OCI-LY7 (cell line): ENCODE measurements around the gene WBP11. TPM values are rescaled to one million over a fixed set of nuclear protein-coding genes. Genes with fewer than 3 reads are reported as not detected.

ENCODE experiments used
- BruUV-seq: library from RNA; stranded (reverse); fragments of 400-500 nt; replicated peaks from 2 replicates; lab custom pipeline; 2021; lab: Mats Ljungman, UMichigan
- CTCF ChIA-PET: fragments of 300-600 bp; sonication (Branson Sonifier 250); formaldehyde crosslinking; loops from one replicate; lab custom pipeline; 2022; ENCODE audit warnings: antibody characterized with exemption; ENCODE audit not compliant: unreplicated experiment; lab: Charles Lee
- POLR2A ChIA-PET: fragments of 300-600 bp; sonication (Branson Sonifier 250); formaldehyde crosslinking; loops from one replicate; lab custom pipeline; 2022; ENCODE audit warnings: antibody characterized with exemption; lab: Charles Lee
- DNase-seq: peaks from one replicate; pipeline ENCODE4 v3.0.0-alpha.2; 2015; ENCODE audit warnings: low spot score
- H2AFZ ChIP-seq: fragments of 200-600 bp; sonication (generic), shearing (Covaris generic); 2 replicates; pipeline ENCODE4 v1.6.1; 2014; ENCODE audit warnings: mild to moderate bottlenecking, antibody characterized with exemption, low read length, moderate library complexity
- H3K27ac ChIP-seq: fragments of 200-600 bp; sonication (generic); 2 replicates; pipeline ENCODE4 v1.5.1; 2014; ENCODE audit warnings: mixed run types, low read depth, mild to moderate bottlenecking, moderate library complexity, low read length, inconsistent platforms; ENCODE audit not compliant: poor library complexity, severe bottlenecking
- H3K36me3 ChIP-seq: fragments of 200-600 bp; sonication (generic); 2 replicates; pipeline ENCODE4 v1.6.1; 2014; ENCODE audit warnings: mild to moderate bottlenecking, antibody characterized with exemption, low read length, moderate library complexity, mixed read lengths; ENCODE audit not compliant: insufficient read depth
- H3K4me1 ChIP-seq: fragments of 200-600 bp; sonication (generic); 2 replicates; pipeline ENCODE4 v1.5.1; 2014; ENCODE audit warnings: mild to moderate bottlenecking, low read length; ENCODE audit not compliant: insufficient read depth, poor library complexity, severe bottlenecking
- H3K4me2 ChIP-seq: fragments of 200-600 bp; sonication (generic); 2 replicates; pipeline ENCODE4 v1.6.1; 2014; ENCODE audit warnings: mild to moderate bottlenecking, low read length
- H3K4me3 ChIP-seq: fragments of 200-600 bp; sonication (generic); 2 replicates; pipeline ENCODE4 v1.5.1; 2014; ENCODE audit warnings: mild to moderate bottlenecking, low read depth, low read length; ENCODE audit not compliant: poor library complexity, severe bottlenecking
- H3K79me2 ChIP-seq: fragments of 200-600 bp; sonication (generic); 2 replicates; pipeline ENCODE4 v1.6.1; 2016; ENCODE audit warnings: low read depth, mild to moderate bottlenecking, low read length, moderate library complexity, mixed read lengths; ENCODE audit not compliant: insufficient read depth
- H3K9me2 ChIP-seq: fragments of 200-600 bp; sonication (generic); 2 replicates; pipeline ENCODE4 v1.6.1; 2016; ENCODE audit warnings: mild to moderate bottlenecking, low read length, mixed read lengths; ENCODE audit not compliant: insufficient read depth
- H3K9me3 ChIP-seq: fragments of 200-600 bp; sonication (generic); 2 replicates; pipeline ENCODE4 v1.6.1; 2014; ENCODE audit warnings: mild to moderate bottlenecking, mixed run types, low read length, mixed read lengths
- H4K20me1 ChIP-seq: fragments of 200-600 bp; sonication (generic); 2 replicates; pipeline ENCODE4 v1.6.1; 2014; ENCODE audit warnings: mild to moderate bottlenecking, antibody characterized with exemption, low read length, moderate library complexity, mixed read lengths; ENCODE audit not compliant: insufficient read depth
- CTCF ChIP-seq: fragments of 200-600 bp; sonication (generic); conservative IDR thresholded peaks from 2 replicates; pipeline ENCODE4 v1.5.1; 2014; ENCODE audit warnings: mild to moderate bottlenecking, antibody characterized with exemption, low read length, moderate library complexity, mixed read lengths
- EZH2phosphoT487 ChIP-seq: fragments of 200-600 bp; sonication (generic); IDR thresholded peaks from 2 replicates; pipeline ENCODE4 v1.6.1; 2018; ENCODE audit warnings: low read depth, borderline replicate concordance, mild to moderate bottlenecking, mixed run types, antibody characterized with exemption, low read length, moderate library complexity, mixed read lengths
- intact Hi-C: fragments of 100-400 bp; cut with micrococcal nuclease; formaldehyde crosslinking; loops from one replicate; pipeline ENCODE4 v1.10.0; 2022; ENCODE audit not compliant: unreplicated experiment
- total RNA-seq, 2 experiments: library from RNA; depleted of rRNA in 1 of 2; stranded (reverse); fragments of >200 nt in 1 of 2; shearing (Covaris generic) in 1 of 2; gene quantifications; 2 replicates each; pipeline ENCODE4 v1.2.3, GENCODE V29; 2014 to 2022

WBP11 gene
- total RNA-seq, 2 experiments from 2014 or later, result 16.5 to 107 TPM

- Histone ChIP-seq H3K79me2 (peaks cover 25% of the 10 kb centered on the region; the same call in 1 of the 2 replicates), H2AFZ (peak overlapping the region; percentile 4; the same call in 1 of the 2 replicates), H3K4me2 (peak overlapping the region; percentile 96), H4K20me1 (no peaks in the 10 kb centered on the region; the same call in 1 of the 2 replicates), H3K36me3 (peaks cover 44% of the 10 kb centered on the region), H3K4me1 (peaks cover 47% of the 10 kb centered on the region), H3K4me3 (peak overlapping the region; percentile 81), H3K9me2 (no peaks in the 10 kb centered on the region), H3K27ac (peak overlapping the region; percentile 95), H3K9me3 (peaks cover 5% of the 10 kb centered on the region; the same call in 1 of the 2 replicates)
- DNase-seq, result peak; percentile 95
- BruUV-seq, result no TSS peak
- TF ChIP-seq CTCF (peak; percentile 80), EZH2phosphoT487 (no peak)
- ChIA-PET POLR2A (interaction anchor here (0.6 to 9.5 kb wide), 14 partner anchors 12 to 512 kb away, joined by 3 to 162 read pairs (median 6); partner anchors contain the start of genes ARHGDIB, C12orf60 and WBP11), CTCF (interaction anchor here (0.6 to 1.6 kb wide), 2 partner anchors 33 to 105 kb away, joined by 3 to 5 read pairs; partner anchors contain the start of genes C12orf60 and WBP11)
- intact Hi-C loops, result loop anchor here (1.0 to 10.0 kb wide), 11 partner anchors 47 to 1115 kb away; partner anchors contain the start of genes ARHGDIB and STRAP
Observed at GRCh38 chr12:14769969-14770495, 33.2 kb downstream of the WBP11 start.

- H3K4me1 ChIP-seq, result peaks cover 46% of the 10 kb centered on the region
- peak overlapping the region; percentile 96 for H3K4me2 ChIP-seq
- H4K20me1 ChIP-seq, result no peaks in the 10 kb centered on the region
- H3K36me3 ChIP-seq, result peaks cover 44% of the 10 kb centered on the region
- peak overlapping the region; percentile 4; the same call in 1 of the 2 replicates for H2AFZ ChIP-seq
- POLR2A ChIA-PET, result interaction anchor here (0.6 to 9.5 kb wide), 14 partner anchors 13 to 599 kb away, joined by 3 to 162 read pairs (median 4); partner anchors contain the start of genes ARHGDIB, C12orf60 and WBP11
- peak; percentile 78 for DNase-seq
- CTCF ChIA-PET, result interaction anchor here (0.6 to 1.6 kb wide), 3 partner anchors 28 to 156 kb away, joined by 3 to 5 read pairs (median 4); partner anchors contain the start of genes C12orf60 and WBP11
- peak overlapping the region; percentile 95 for H3K27ac ChIP-seq
- peaks cover 20% of the 10 kb centered on the region; the same call in 1 of the 2 replicates for H3K79me2 ChIP-seq
- TF ChIP-seq CTCF (no peak), EZH2phosphoT487 (no peak)
- peak overlapping the region; percentile 81 for H3K4me3 ChIP-seq
- no TSS peak for BruUV-seq
- H3K9me3 ChIP-seq, result peaks cover 5% of the 10 kb centered on the region; the same call in 1 of the 2 replicates
- intact Hi-C loops, result loop anchor here (1.0 to 5.0 kb wide), 2 partner anchors 46 to 137 kb away; no protein-coding TSS in a partner anchor
- no peaks in the 10 kb centered on the region for H3K9me2 ChIP-seq
Observed at GRCh38 chr12:14769466-14769968, 33.8 kb downstream of the WBP11 start.
